K562 (cell line): ENCODE results near the gene TMEM163. TPM values are rescaled to one million over a fixed set of nuclear protein-coding genes. Genes with fewer than 3 reads are reported as not detected.
A peak's percentile ranks its signal among the peaks of the same experiment; 100 is the strongest.

Experiments used
- ATAC-seq: fragments of 200-7000 bp; cut with Tn5 transposase; 3 replicates; pipeline ENCODE4 v1.9.1; 2020; ENCODE audit warnings: moderate library complexity
- BruUV-seq: library from RNA; stranded (reverse); fragments of 400-500 nt; replicated peaks from 2 replicates; lab custom pipeline; 2021; lab: Mats Ljungman, UMichigan
- CTCF ChIA-PET: fragments of 300-600 bp; formaldehyde crosslinking; extraction: SDS; loops from one replicate; lab custom pipeline; 2021; ENCODE audit warnings: low intra/inter-chr PET ratio; lab: Yijun Ruan, JAX
- POLR2A ChIA-PET: fragments of 300-600, 350-650 bp; sonication (Branson Sonifier 250); formaldehyde crosslinking; extraction: SDS; loops from one replicate; lab custom pipeline; 2021; ENCODE audit warnings: antibody characterized with exemption, inconsistent platforms; lab: Yijun Ruan, JAX
- DNase-seq, 4 experiments: peaks; one replicate each; pipeline versions ENCODE4 v3.0.0 to v3.0.0-alpha.2; 2011 to 2018; ENCODE audit warnings: low spot score in 3 of 4, mixed read lengths in 3 of 4; ENCODE audit errors: extremely low read depth in 1 of 4
- FAIRE-seq: peaks from 2 replicates; lab custom pipeline; 2011; peaks lifted over from hg19 to GRCh38; lab: Jason Lieb, UNC
- H2AFZ ChIP-seq: 2 replicates; pipeline ENCODE4 v1.6.0; 2011; ENCODE audit warnings: low read depth, low read length, control low read depth, inconsistent platforms
- H3K27ac ChIP-seq: fragments of 200-600 bp; 3 replicates; pipeline ENCODE4 v1.8.0; 2011; ENCODE audit warnings: low read depth, mild to moderate bottlenecking, control low read depth, inconsistent platforms, low read length, moderate library complexity, mixed read lengths; ENCODE audit errors: extremely low read depth
- H3K27me3 ChIP-seq, 2 experiments: fragments of 300-600 bp in 1 of 2; 2 replicates in 1 of 2; 3 replicates in 1 of 2; pipeline versions ENCODE4 v1.6.0 to v1.8.0; 2011; ENCODE audit warnings: inconsistent platforms in 2 of 2, low read length in 2 of 2, mild to moderate bottlenecking in 1 of 2, mixed read lengths in 1 of 2, moderate library complexity in 1 of 2; ENCODE audit not compliant: control insufficient read depth in 2 of 2, insufficient read depth in 2 of 2
- H3K36me3 ChIP-seq: fragments of 300-600 bp; 3 replicates; pipeline ENCODE4 v1.8.0; 2011; ENCODE audit warnings: mild to moderate bottlenecking, low read length, inconsistent platforms; ENCODE audit not compliant: control insufficient read depth, insufficient read depth
- H3K4me1 ChIP-seq, 2 experiments: fragments of 200-600 bp in 1 of 2; replicated peaks in 1 of 2; 2 replicates in 1 of 2; 3 replicates in 1 of 2; pipeline versions ENCODE4 v1.5.1 to v1.8.0; 2011; ENCODE audit warnings: inconsistent platforms in 2 of 2, low read length in 2 of 2, mild to moderate bottlenecking in 1 of 2, mixed read lengths in 1 of 2, moderate library complexity in 1 of 2; ENCODE audit not compliant: control insufficient read depth in 2 of 2, insufficient read depth in 2 of 2
- H3K4me2 ChIP-seq: 2 replicates; pipeline ENCODE4 v1.6.1; 2011; ENCODE audit warnings: low read length, control low read depth, inconsistent platforms, mixed read lengths; ENCODE audit not compliant: insufficient read depth
- H3K4me3 ChIP-seq: fragments of 200-600 bp; sonication (generic), shearing (Covaris generic); 2 replicates; pipeline ENCODE4 v1.5.1; 2016; ENCODE audit warnings: control low read depth, inconsistent platforms
- H3K79me2 ChIP-seq: fragments of 200-600 bp; 3 replicates; pipeline ENCODE4 v1.8.0; 2011; ENCODE audit warnings: low read length, inconsistent platforms; ENCODE audit not compliant: control insufficient read depth, insufficient read depth
- H3K9ac ChIP-seq, 2 experiments: 2 replicates each; pipeline versions ENCODE4 v1.6.0 to v1.6.1; 2011; ENCODE audit warnings: low read depth in 2 of 2, low read length in 2 of 2, control low read depth in 1 of 2, inconsistent platforms in 1 of 2, mild to moderate bottlenecking in 1 of 2, mixed read lengths in 1 of 2; ENCODE audit not compliant: insufficient read depth in 1 of 2
- H3K9me1 ChIP-seq: one replicate; pipeline ENCODE4 v1.6.0; 2011; ENCODE audit warnings: inconsistent platforms, mild to moderate bottlenecking, low read length, moderate library complexity; ENCODE audit not compliant: control insufficient read depth, insufficient read depth
- H3K9me3 ChIP-seq: replicated peaks from 2 replicates; pipeline ENCODE4 v1.5.1; 2011; ENCODE audit warnings: low read depth, low read length, inconsistent platforms; ENCODE audit not compliant: control insufficient read depth, insufficient read depth
- H4K20me1 ChIP-seq: replicated peaks from 2 replicates; pipeline ENCODE4 v1.6.1; 2011; ENCODE audit warnings: low read length, inconsistent platforms, mixed read lengths; ENCODE audit not compliant: control insufficient read depth, insufficient read depth
- CBX8 ChIP-seq: fragments of 200-600 bp; sonication (generic); IDR thresholded peaks from 2 replicates; pipeline ENCODE4 v1.6.1; 2012; ENCODE audit warnings: borderline replicate concordance, mixed run types, low read depth, mild to moderate bottlenecking, moderate library complexity, mixed read lengths, low read length, control low read depth, inconsistent platforms; ENCODE audit not compliant: poor library complexity, severe bottlenecking; ENCODE audit errors: extremely low read depth
- CHCHD3 ChIP-seq: fragments of 250-450 bp; sonication (Bioruptor Pico); IDR thresholded peaks from 2 replicates; pipeline ENCODE4 v2.1.2; 2022; ENCODE audit warnings: mild to moderate bottlenecking
- DDX20 ChIP-seq: fragments of 450-650 bp; IDR thresholded peaks from 2 replicates; pipeline ENCODE4 v1.6.1; 2016; ENCODE audit warnings: missing genetic modification characterization, low read depth, mild to moderate bottlenecking, missing compliant biosample characterization, moderate library complexity
- ETS1 ChIP-seq: conservative IDR thresholded peaks from 2 replicates; pipeline ENCODE4 v1.6.1; 2011; ENCODE audit warnings: low read depth, mild to moderate bottlenecking, low read length; ENCODE audit not compliant: control insufficient read depth
- ILK ChIP-seq: fragments of 450-650 bp; IDR thresholded peaks from 2 replicates; pipeline ENCODE4 v1.6.1; 2016; ENCODE audit warnings: missing genetic modification characterization, low read depth, mild to moderate bottlenecking, missing compliant biosample characterization, moderate library complexity, borderline replicate concordance
- NCOA1 ChIP-seq: fragments of 450-650 bp; IDR thresholded peaks from 2 replicates; pipeline ENCODE4 v1.6.1; 2016; ENCODE audit warnings: low read depth
- NFIC ChIP-seq: fragments of 450-650 bp; IDR thresholded peaks from 2 replicates; pipeline ENCODE4 v1.6.1; 2017; ENCODE audit warnings: mild to moderate bottlenecking, inconsistent platforms
- RBM17 ChIP-seq: fragments of 200-400 bp; formaldehyde crosslinking; IDR thresholded peaks from 2 replicates; pipeline ENCODE4 v1.6.1; 2017; ENCODE audit warnings: low read depth, mild to moderate bottlenecking, low read length, borderline replicate concordance
- TGIF2 ChIP-seq: sonication (generic); formaldehyde crosslinking; IDR thresholded peaks from 2 replicates; pipeline ENCODE4 v1.8.1; 2022; ENCODE audit warnings: mild to moderate bottlenecking, missing genetic modification reagents, moderate library complexity
- ZNF175 ChIP-seq: fragments of 200-800 bp; sonication (Bioruptor generic); IDR thresholded peaks from 2 replicates; pipeline ENCODE4 v1.6.1; 2016; ENCODE audit warnings: low read depth, mild to moderate bottlenecking, missing genetic modification characterization, missing compliant biosample characterization
- WGBS: fragments of 100-300 bp; shearing (Covaris generic); methylation state at CpG from one replicate; pipeline ENCODE4 v1.1.6; 2016; ENCODE audit warnings: low coverage, mixed read lengths; ENCODE audit not compliant: insufficient coverage; ENCODE audit errors: missing lambda C conversion rate; 5-methylcytosine and 5-hydroxymethylcytosine counted together
- in situ Hi-C: fragments of 300-500 bp; cut with MboI; formaldehyde crosslinking; loops from 4 replicates; pipeline ENCODE4 v1.15.0; 2018; ENCODE audit warnings: inconsistent platforms, mixed read lengths
- intact Hi-C: fragments of 100-400 bp; cut with micrococcal nuclease; formaldehyde crosslinking; loops from 2 replicates; pipeline ENCODE4 v1.14.2; 2022
- polyA plus RNA-seq, 8 experiments: library from polyadenylated mRNA; depleted of rRNA in 4 of 8; stranded (reverse) in 5 of 8; unstranded in 3 of 8; fragments of >200 nt; fragmentation: Nextera tagmentation in 2 of 8; fragmentation: Illumina TruSeq in 1 of 8; extraction: Ambion mirVana in 2 of 8; extraction: Trizol in 1 of 8; gene quantifications; 2 replicates each; pipeline versions ENCODE4 v1.2.1 to v1.2.3, GENCODE V29; 2011 to 2014; ENCODE audit warnings: inconsistent platforms in 1 of 8, missing spikeins in 1 of 8
- total RNA-seq, 7 experiments: library from RNA; depleted of rRNA in 6 of 7; stranded (reverse); fragments of >200 nt in 6 of 7; fragmentation: Illumina TruSeq in 2 of 7; extraction: Trizol in 2 of 7; gene quantifications; 2 replicates each; pipeline versions ENCODE4 v1.2.1 to v1.2.3, GENCODE V29; 2011 to 2021; ENCODE audit warnings: low replicate concordance in 1 of 7

Gene TMEM163
- total and polyA plus RNA-seq, 9 of the 15 experiments (the other 6 are each of a cell fraction or from before 2014, with no cell fraction given) = 0.04 to 0.68 (median 0.16) TPM; not detected in 3

GRCh38 chr2:134537121-134537520, 181.7 kb downstream of the TMEM163 start:
- FAIRE-seq (no peak), DNase-seq (no peak), ATAC-seq (no peak)
- Histone ChIP-seq H3K9me3 (no peaks in the 10 kb centered on the region), H3K4me3 (no peak overlapping the region), H2AFZ (no peak overlapping the region), H3K27me3 (peaks cover 2 to 29% of the 10 kb centered on the region in 2 experiments), H3K9ac (no peak overlapping the region), H3K4me1 (no peaks in the 10 kb centered on the region; a peak in 1 of 5 replicates), H3K79me2 (no peaks in the 10 kb centered on the region), H3K27ac (no peak overlapping the region), H4K20me1 (no peaks in the 10 kb centered on the region; the same call in 1 of the 2 replicates), H3K4me2 (no peak overlapping the region), H3K9me1 (no peaks in the 10 kb centered on the region), H3K36me3 (no peaks in the 10 kb centered on the region)
- POLR2A ChIA-PET = no interaction called here
- intact Hi-C loops (no loop called here), in situ Hi-C loops (no loop called here)
- 0% methylated on average over 2 of the region's 2 CpGs for WGBS
- no peak for TF ChIP-seq CBX8
- no peak for TF ChIP-seq TGIF2 (CRISPR knock-in tag)
- no peak for TF ChIP-seq DDX20
- no peak for TF ChIP-seq NFIC
- CTCF ChIA-PET = no interaction called here
- BruUV-seq = no TSS peak

GRCh38 chr2:134536296-134536695, 182.5 kb downstream of the TMEM163 start:
- H4K20me1 ChIP-seq = no peaks in the 10 kb centered on the region; the same call in 1 of the 2 replicates
- ChIA-PET POLR2A (no interaction called here), CTCF (no interaction called here)
- no peaks in the 10 kb centered on the region for H3K79me2 ChIP-seq
- H2AFZ ChIP-seq = 0 out of 2 replicates have a peak overlapping the region, but pooled peaks have one; percentile 55
- H3K4me1 ChIP-seq = no peaks in the 10 kb centered on the region; a peak in 1 of 5 replicates
- no peak overlapping the region for H3K27ac ChIP-seq
- intact Hi-C loops = no loop called here
- DNase-seq (no peak), FAIRE-seq (no peak), ATAC-seq (peak; percentile 47; the same call in 2 of the 3 replicates)
- H3K4me2 ChIP-seq = no peak overlapping the region
- no peaks in the 10 kb centered on the region for H3K36me3 ChIP-seq
- in situ Hi-C loops = no loop called here
- peaks cover 2 to 34% of the 10 kb centered on the region in 2 experiments for H3K27me3 ChIP-seq
- WGBS = 5% methylated on average over 8 of the region's 8 CpGs
- no peak overlapping the region for H3K9ac ChIP-seq
- H3K9me3 ChIP-seq = no peaks in the 10 kb centered on the region
- no peaks in the 10 kb centered on the region for H3K9me1 ChIP-seq
- no peak overlapping the region for H3K4me3 ChIP-seq
- no TSS peak for BruUV-seq
- no peak for TF ChIP-seq ZNF175 (CRISPR knock-in tag)
- no peak for TF ChIP-seq ILK (tag)
- TF ChIP-seq CHCHD3 = no peak
- no peak for TF ChIP-seq CBX8
- no peak for TF ChIP-seq ETS1
- no peak for TF ChIP-seq NCOA1
- TF ChIP-seq RBM17 = no peak
